ENCODE measurements around the gene GKN2.

DNA sequence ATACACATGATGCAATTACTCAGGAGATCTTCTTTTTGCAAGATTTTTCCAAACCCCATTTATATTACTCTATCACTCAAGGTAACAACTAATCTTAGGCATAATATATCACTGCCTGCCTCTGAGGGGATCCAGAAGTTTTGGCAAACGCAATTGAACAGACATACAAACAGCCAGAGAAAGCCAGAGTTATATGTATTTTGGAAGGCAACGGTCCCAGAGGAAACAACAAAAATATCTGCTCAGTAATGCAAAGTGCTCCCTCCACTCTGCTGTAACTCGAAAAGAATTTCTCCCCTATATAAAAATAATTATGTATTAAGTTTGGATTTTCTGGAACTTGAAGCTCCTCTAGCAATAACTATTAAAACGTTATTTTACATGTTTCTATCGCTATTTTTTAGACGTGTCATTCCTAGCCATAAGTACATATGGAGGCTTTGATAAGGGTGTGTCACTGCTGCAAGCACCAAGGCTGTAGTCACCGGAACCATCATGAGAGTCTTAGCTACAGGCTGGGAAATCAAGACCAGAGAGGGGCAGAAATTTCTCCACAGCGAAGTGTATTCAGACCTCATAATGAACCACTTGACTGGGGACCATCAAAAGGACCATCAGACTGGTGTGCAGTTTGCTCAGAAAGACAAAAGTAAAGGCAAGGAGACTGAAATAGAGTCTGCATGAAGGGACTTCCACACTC lies 18.0 kb upstream of the GKN2 start:
- TF ChIP-seq POLR2A (IDR thresholded peaks at IDR 0.05) (no peak), CTCF (IDR thresholded peaks at IDR 0.05) (no peak)
